RWPE1 (cell line): ENCODE results near the gene C1orf105.
A peak's percentile ranks its signal among the peaks of the same experiment; 100 is the strongest.

Source experiments
- CTCF ChIA-PET: fragments of 350-600 bp; sonication (Branson Sonifier 250); formaldehyde crosslinking; extraction: SDS; loops from one replicate; lab custom pipeline; 2021; lab: Yijun Ruan, JAX
- POLR2A ChIA-PET: fragments of 400-600 bp; formaldehyde crosslinking; extraction: SDS; loops from one replicate; lab custom pipeline; 2020; ENCODE audit warnings: antibody characterized with exemption; ENCODE audit not compliant: low non-redundant PET; lab: Yijun Ruan, JAX
- DNase-seq: peaks from one replicate; pipeline ENCODE4 v3.0.0; 2012; ENCODE audit warnings: low spot score
- H3K27ac ChIP-seq: fragments of 450-650 bp; 2 replicates; pipeline ENCODE4 v1.5.1; 2017
- TF ChIP-seq, protein P1 (sequence below): fragments of 450-650 bp; conservative IDR thresholded peaks from 2 replicates; pipeline ENCODE4 v1.5.1; 2017; ENCODE audit warnings: low read depth, mild to moderate bottlenecking

Gene C1orf105

DNA sequence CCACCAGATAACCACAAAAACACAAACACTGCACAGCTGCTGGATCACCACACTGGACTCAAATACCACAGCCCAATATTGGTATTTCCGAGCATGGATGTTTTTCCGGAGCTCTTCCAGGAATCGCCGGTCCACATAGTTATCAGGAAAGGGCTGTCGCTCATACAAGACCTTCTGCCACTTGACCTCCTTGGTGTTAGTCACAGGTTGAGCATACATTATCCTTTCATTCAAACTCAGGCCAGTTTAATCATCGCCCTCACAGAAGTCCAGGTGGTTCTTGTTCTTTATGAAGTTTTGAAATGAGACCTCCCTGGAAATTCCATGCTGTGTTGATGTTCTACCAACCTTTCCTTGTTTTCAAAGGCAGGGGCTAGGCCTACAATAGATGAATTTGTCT, 21.9 kb downstream of the C1orf105 start:
- H3K27ac ChIP-seq = no peak overlapping the region
- POLR2A ChIA-PET = no interaction called here
- DNase-seq = no peak
- CTCF ChIA-PET = interaction anchor here (0.6 kb wide), 1 partner anchor 111 kb away, joined by 3 read pairs; no protein-coding TSS in a partner anchor
- TF ChIP-seq, protein P1, sequence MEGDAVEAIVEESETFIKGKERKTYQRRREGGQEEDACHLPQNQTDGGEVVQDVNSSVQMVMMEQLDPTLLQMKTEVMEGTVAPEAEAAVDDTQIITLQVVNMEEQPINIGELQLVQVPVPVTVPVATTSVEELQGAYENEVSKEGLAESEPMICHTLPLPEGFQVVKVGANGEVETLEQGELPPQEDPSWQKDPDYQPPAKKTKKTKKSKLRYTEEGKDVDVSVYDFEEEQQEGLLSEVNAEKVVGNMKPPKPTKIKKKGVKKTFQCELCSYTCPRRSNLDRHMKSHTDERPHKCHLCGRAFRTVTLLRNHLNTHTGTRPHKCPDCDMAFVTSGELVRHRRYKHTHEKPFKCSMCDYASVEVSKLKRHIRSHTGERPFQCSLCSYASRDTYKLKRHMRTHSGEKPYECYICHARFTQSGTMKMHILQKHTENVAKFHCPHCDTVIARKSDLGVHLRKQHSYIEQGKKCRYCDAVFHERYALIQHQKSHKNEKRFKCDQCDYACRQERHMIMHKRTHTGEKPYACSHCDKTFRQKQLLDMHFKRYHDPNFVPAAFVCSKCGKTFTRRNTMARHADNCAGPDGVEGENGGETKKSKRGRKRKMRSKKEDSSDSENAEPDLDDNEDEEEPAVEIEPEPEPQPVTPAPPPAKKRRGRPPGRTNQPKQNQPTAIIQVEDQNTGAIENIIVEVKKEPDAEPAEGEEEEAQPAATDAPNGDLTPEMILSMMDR = no peak

DNA sequence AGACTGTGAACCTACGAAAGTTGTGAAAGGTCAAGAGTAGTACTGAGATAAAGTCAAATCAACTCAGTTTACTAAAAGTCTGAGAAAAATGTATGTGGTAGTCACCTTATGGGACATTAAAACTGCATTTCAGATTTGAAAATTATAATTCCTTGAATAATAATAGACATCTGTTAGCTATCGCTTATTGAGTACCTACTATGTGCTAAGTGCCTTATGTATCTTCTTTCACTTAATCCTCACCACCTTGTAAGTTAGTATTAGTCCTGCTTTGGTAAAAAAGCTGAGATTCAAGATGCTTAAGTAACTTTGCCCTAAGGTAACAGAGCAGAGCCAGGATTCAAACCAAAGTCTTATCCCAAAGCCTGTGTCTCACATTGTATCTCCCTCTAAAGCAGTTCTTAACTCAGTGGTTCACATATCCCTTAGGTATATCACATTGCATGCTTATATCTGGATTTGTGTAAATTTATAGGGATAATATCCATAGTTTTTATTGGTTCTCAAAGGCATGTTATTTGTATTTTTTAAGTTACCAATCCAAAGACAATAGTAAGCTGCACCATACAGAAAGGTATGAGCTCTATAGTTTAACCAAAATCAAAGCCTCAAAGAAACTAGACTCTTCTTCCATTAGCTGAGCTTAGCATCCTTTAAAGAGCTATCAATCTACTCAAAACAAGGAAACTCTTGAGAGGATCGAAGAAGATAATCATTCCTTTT, 22.5 kb downstream of the C1orf105 start:
- TF ChIP-seq, protein P1 = no peak
- ChIA-PET POLR2A (no interaction called here), CTCF (interaction anchor here (0.6 to 1.1 kb wide), 6 partner anchors 10 to 581 kb away, joined by 3 to 4 read pairs (median 3); no protein-coding TSS in a partner anchor)
- DNase-seq = no peak
- peak overlapping the region; percentile 70; the same call in 1 of the 2 replicates for H3K27ac ChIP-seq

DNA sequence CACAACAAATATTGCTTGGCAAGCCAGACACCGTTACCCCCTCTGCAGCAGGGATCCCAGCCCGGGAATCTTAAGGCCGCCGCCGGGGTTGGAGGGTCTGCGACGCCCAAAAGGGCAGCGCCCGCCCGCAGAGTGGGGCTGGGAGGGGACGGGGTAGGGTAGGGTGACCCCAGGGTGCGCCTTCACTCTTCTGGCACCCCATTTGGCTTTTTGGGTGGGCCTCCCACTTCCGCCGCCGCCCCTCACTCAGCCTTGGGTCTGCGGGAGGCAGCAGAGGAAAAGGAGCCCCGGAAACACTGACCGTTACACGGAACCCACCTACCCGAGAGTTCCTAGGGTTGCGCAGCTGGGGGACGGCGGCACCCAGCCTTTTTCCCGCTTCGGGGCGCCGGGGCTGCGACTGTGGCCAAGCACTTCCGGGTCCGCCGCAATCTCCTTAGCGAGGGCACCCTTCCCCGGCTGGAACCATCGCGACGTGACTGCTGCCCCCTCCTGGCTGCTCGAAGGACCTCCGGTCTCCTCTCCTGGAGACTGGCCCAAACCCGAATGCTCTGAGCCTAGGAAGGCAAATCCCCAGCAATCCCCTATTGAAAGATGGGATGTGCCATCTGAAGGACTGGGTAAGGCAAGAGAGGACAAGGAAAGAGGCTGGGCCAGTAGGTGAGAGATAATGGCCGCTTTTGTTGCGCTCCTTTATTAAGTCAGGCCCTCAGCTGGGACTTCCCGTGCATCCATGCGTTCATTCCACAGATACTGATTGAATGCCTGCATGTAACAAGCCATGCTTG, 23.4 kb downstream of the C1orf105 start, which contains the start of gene PIGC:
Gene PIGC (minus strand): TSS at position 404 of the 788 bp plus-strand sequence. CDS start 1,447 bp downstream, outside the sequence.
- peak within 1 kb of the TSS; percentile 70 for H3K27ac ChIP-seq
- TF ChIP-seq, protein P1 = peak; percentile 89
- ChIA-PET CTCF (interaction anchor here (0.6 to 1.1 kb wide), 9 partner anchors 9 to 658 kb away, joined by 3 read pairs; no protein-coding TSS in a partner anchor), POLR2A (no interaction called here)
- DNase-seq = peak; percentile 90

DNA sequence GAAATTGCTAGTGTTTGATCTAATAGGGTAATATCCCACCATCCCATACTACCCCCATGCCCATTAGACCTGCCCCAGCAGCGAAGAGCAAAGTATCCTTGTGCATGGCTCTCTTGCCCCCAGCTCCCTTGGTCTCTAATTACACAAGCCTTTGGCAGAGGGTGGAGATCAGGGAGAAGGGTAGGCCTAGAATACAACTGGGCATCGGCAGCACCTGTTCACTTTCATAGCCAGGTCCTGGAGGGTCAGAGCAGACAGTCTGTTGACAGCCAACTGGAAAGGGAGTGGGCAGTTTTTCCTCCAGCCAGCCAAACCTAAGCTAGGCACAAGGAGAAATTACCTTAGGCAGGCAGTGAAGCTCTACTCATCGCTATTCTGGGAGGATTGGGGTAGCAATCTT, 26.1 kb downstream of the C1orf105 start:
- ChIA-PET CTCF (interaction anchor here (0.6 kb wide), 2 partner anchors 30 to 365 kb away, joined by 3 read pairs; no protein-coding TSS in a partner anchor), POLR2A (no interaction called here)

DNA sequence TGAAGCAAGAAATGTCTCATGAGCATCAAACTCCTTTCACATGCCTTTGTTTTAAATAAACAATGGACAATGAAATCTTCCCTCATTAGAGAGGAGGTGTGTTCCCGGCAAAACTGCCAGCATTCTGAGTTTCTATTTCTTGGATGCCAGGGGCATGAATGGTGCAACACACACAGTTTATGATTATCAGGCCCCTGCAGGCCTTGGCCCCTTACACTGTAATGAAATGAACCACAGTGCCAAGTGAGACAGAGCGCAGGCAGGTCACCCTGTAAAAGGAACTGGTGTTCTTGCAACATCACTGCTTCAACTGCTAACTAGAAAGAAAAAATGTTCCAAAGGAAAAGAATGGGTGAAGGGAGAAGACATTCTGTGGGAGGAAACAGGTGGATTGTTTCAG, 27.2 kb downstream of the C1orf105 start:
- CTCF ChIA-PET = no interaction called here
- TF ChIP-seq, protein P1 = no peak
- POLR2A ChIA-PET = no interaction called here
- no peak for DNase-seq
- no peak overlapping the region for H3K27ac ChIP-seq

More for the DNA sequence above, 26.1 kb downstream of the C1orf105 start:
- TF ChIP-seq, protein P1 = no peak
- H3K27ac ChIP-seq = no peak overlapping the region
- no peak for DNase-seq

DNA sequence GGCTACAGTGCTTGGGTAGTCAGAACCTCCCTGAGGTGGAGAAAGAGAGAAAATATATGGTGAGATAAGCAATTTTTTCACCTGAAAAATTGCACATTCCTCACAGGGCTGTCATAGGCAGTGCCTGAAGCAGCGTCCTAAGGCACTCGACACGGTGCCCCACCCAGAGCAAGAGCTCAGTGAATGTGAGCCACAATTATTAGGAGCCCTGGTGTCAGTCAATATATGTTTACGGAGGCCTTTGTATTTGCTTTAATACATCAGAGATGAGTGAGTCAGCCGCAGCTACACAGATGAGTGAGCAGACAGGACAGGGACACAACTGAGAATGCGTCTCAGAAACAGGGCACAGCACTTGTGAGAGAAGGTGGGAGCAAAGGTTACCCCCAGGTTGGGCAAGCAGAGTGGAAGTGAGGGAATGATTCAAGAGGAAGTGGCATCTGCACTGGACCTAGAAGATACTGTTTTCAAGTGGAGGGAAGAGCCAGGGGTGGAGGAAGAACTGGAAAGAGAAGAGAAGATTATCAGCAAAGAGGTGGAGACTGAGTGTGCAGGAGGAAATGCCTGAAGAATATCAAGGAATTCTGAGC, 28.6 kb downstream of the C1orf105 start:
- no peak overlapping the region for H3K27ac ChIP-seq
- ChIA-PET CTCF (interaction anchor here (0.6 kb wide), 1 partner anchor 16 kb away, joined by 3 read pairs; no protein-coding TSS in a partner anchor), POLR2A (no interaction called here)
- DNase-seq = no peak
- TF ChIP-seq, protein P1 = no peak
